ENCODE results near the gene BCAN.

GRCh38 chr1:156655151-156655903 is 13.4 kb downstream of the BCAN start:
- TF ChIP-seq CTCF (IDR thresholded peaks at IDR 0.05; ENCODE audit: low read length) (no peak), EZH2phosphoT487 (IDR thresholded peaks at IDR 0.05; ENCODE audit: low read length) (no peak)
